Measurements from ENCODE around the gene FANCB.

- no peak for TF ChIP-seq CTCF (IDR thresholded peaks at IDR 0.05)
- no peak for TF ChIP-seq POLR2A (IDR thresholded peaks at IDR 0.05)
- TF ChIP-seq POLR2AphosphoS5 (IDR thresholded peaks at IDR 0.05): no peak
These were observed 55.3 kb downstream of the FANCB start for GRCh38 chrX:14817571-14817970.
